ENCODE data around the gene ZNF574.

- TF ChIP-seq REST (IDR thresholded peaks at IDR 0.05; ENCODE audit: insufficient read depth in 1 of 2, low read depth in 2 of 2, low read length in 2 of 2) = no peak
- no peak; the same call in 1 of the 2 replicates for TF ChIP-seq POLR2AphosphoS5 (IDR thresholded peaks at IDR 0.05; ENCODE audit: low read depth, low read length)
- no peak for TF ChIP-seq FOXP2 (optimal IDR thresholded peaks at IDR 0.05; ENCODE audit: borderline replicate concordance, extremely low read depth, extremely low read length, insufficient read depth)
- no peak for TF ChIP-seq TAF1 (IDR thresholded peaks at IDR 0.05; ENCODE audit: borderline replicate concordance, insufficient read depth, low read length)
Measured at GRCh38 chr19:42081584-42082203, 5.7 kb downstream of the ZNF574 start.
